Keratinocyte (primary cell): ENCODE data around the gene TPK1. TPM values are rescaled to one million over a fixed set of nuclear protein-coding genes. Genes with fewer than 3 reads are reported as not detected.

Source experiments
- DNase-seq: peaks from one replicate; pipeline ENCODE4 v3.0.0-alpha.2; 2011; ENCODE audit warnings: low read depth, missing footprints, low spot score
- FAIRE-seq: peaks from 2 replicates; lab custom pipeline; 2011; peaks lifted over from hg19 to GRCh38; lab: Jason Lieb, UNC
- H2AFZ ChIP-seq: 2 replicates; pipeline ENCODE4 v1.6.0; 2012; ENCODE audit warnings: low read length, control low read depth, inconsistent platforms; ENCODE audit not compliant: control insufficient read depth
- H3K27ac ChIP-seq: 2 replicates; pipeline ENCODE4 v1.5.1; 2011; ENCODE audit warnings: low read length; ENCODE audit not compliant: control insufficient read depth, insufficient read depth
- H3K27me3 ChIP-seq: 3 replicates; pipeline ENCODE4 v1.6.0; 2011; ENCODE audit warnings: low read length; ENCODE audit not compliant: control insufficient read depth, insufficient read depth; ENCODE audit errors: extremely low read depth
- H3K36me3 ChIP-seq, 2 experiments: 2 replicates in 1 of 2; 3 replicates in 1 of 2; pipeline ENCODE4 v1.5.1; 2011; ENCODE audit warnings: low read length in 2 of 2, mild to moderate bottlenecking in 1 of 2; ENCODE audit not compliant: control insufficient read depth in 2 of 2, insufficient read depth in 2 of 2; ENCODE audit errors: extremely low read depth in 1 of 2
- H3K4me1 ChIP-seq: 3 replicates; pipeline ENCODE4 v1.5.1; 2011; ENCODE audit warnings: low read length; ENCODE audit not compliant: control insufficient read depth, insufficient read depth; ENCODE audit errors: extremely low read depth
- H3K4me2 ChIP-seq: 3 replicates; pipeline ENCODE4 v1.6.0; 2011; ENCODE audit warnings: low read depth, low read length; ENCODE audit not compliant: control insufficient read depth, insufficient read depth; ENCODE audit errors: extremely low read depth
- H3K4me3 ChIP-seq, 3 experiments: fragments of 200-600 bp in 1 of 3; sonication (generic) in 1 of 3; 2 replicates in 2 of 3; 3 replicates in 1 of 3; pipeline ENCODE4 v1.5.1; 2011 to 2016; ENCODE audit warnings: low read length in 3 of 3, mild to moderate bottlenecking in 3 of 3, control low read depth in 2 of 3, inconsistent platforms in 1 of 3, low read depth in 1 of 3, mixed read lengths in 1 of 3, mixed run types in 1 of 3, moderate library complexity in 1 of 3; ENCODE audit not compliant: control insufficient read depth in 2 of 3, insufficient read depth in 2 of 3; ENCODE audit errors: extremely low read depth in 1 of 3
- H3K79me2 ChIP-seq: 2 replicates; pipeline ENCODE4 v1.6.0; 2012; ENCODE audit warnings: low read length; ENCODE audit not compliant: control insufficient read depth, insufficient read depth
- H3K9ac ChIP-seq: 3 replicates; pipeline ENCODE4 v1.6.0; 2011; ENCODE audit warnings: low read length; ENCODE audit not compliant: control insufficient read depth, insufficient read depth; ENCODE audit errors: extremely low read depth
- H3K9me1 ChIP-seq: 3 replicates; pipeline ENCODE4 v1.6.0; 2011; ENCODE audit warnings: low read length; ENCODE audit not compliant: control insufficient read depth, insufficient read depth; ENCODE audit errors: extremely low read depth
- H3K9me3 ChIP-seq: 2 replicates; pipeline ENCODE4 v1.5.1; 2012; ENCODE audit warnings: low read depth, low read length; ENCODE audit not compliant: control insufficient read depth
- H4K20me1 ChIP-seq: 3 replicates; pipeline ENCODE4 v1.6.0; 2011; ENCODE audit warnings: low read length; ENCODE audit not compliant: control insufficient read depth, insufficient read depth; ENCODE audit errors: extremely low read depth
- CTCF ChIP-seq, 3 experiments: IDR thresholded peaks in 1 of 3; conservative IDR thresholded peaks in 1 of 3; optimal IDR thresholded peaks in 1 of 3; 2 replicates in 2 of 3; 3 replicates in 1 of 3; pipeline versions ENCODE3 to v1.5.1; 2011; ENCODE audit warnings: low read length in 3 of 3, mild to moderate bottlenecking in 3 of 3, moderate library complexity in 2 of 3, control low read depth in 1 of 3, inconsistent platforms in 1 of 3; ENCODE audit not compliant: insufficient read depth in 2 of 3; ENCODE audit errors: extremely low read depth in 1 of 3
- EZH2 ChIP-seq: IDR thresholded peaks from one replicate; pipeline ENCODE4 v1.6.1; 2012; ENCODE audit warnings: inconsistent platforms, mild to moderate bottlenecking, low read length, moderate library complexity
- dilution Hi-C: fragments of 300-500 bp; cut with MboI; formaldehyde crosslinking; loops from one replicate; pipeline ENCODE4 v1.7.0; 2020; ENCODE audit warnings: low sequenced_read_pairs; ENCODE audit not compliant: extremely low pct_ligation_motif_present
- polyA plus RNA-seq, 5 experiments: library from polyadenylated mRNA; depleted of rRNA in 3 of 5; stranded (reverse) in 3 of 5; stranded (forward) in 1 of 5; unstranded in 1 of 5; fragments of >200 nt; gene quantifications; 1 replicate in 1 of 5; 2 replicates in 3 of 5; 3 replicates in 1 of 5; pipeline versions ENCODE4 v1.2.1 to v1.2.3, GENCODE V29; 2011 to 2012; ENCODE audit warnings: missing spikeins in 2 of 5, low read depth in 1 of 5, low replicate concordance in 1 of 5

TPK1 gene
- polyA plus RNA-seq, 1 donor (not counting 4 experiments of a cell fraction or from before 2014, with no cell fraction given): 1.9 TPM

DNA sequence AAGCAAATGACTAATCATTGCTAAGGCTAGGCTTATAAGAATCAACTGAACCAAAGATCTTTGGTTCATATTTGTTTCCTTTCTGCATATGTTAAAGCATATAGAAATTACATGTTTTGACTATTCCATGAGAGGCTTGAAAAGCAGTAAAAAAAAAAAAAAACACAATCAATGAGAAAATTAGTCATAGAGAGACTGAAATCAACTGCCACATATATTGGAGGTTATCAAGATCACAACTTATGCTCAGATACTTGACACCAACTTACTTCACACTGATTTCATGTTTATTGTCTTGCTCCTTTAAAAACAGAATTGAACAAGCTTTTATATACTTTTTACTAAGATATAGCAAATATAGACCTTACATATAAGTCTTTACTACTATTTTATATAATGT lies 161.3 kb downstream of the TPK1 start:
- DNase-seq (no peak), FAIRE-seq (no peak)
- Histone ChIP-seq H3K36me3 (no peaks in the 10 kb centered on the region), H3K27ac (no peak overlapping the region), H3K4me3 (no peak overlapping the region), H3K4me1 (no peaks in the 10 kb centered on the region), H2AFZ (no peak overlapping the region), H3K9me1 (no peaks in the 10 kb centered on the region), H3K27me3 (no peaks in the 10 kb centered on the region), H4K20me1 (no peaks in the 10 kb centered on the region), H3K9ac (no peak overlapping the region), H3K9me3 (no peaks in the 10 kb centered on the region), H3K79me2 (no peaks in the 10 kb centered on the region), H3K4me2 (no peak overlapping the region)
- dilution Hi-C loops: no loop called here
- TF ChIP-seq EZH2 (no peak), CTCF (optimal IDR thresholded peaks at IDR 0.05 in 1 of 3, IDR thresholded peaks at IDR 0.05 in 1 of 3, conservative IDR thresholded peaks at IDR 0.05 in 1 of 3; ENCODE audit: extremely low read depth in 1 of 3, insufficient read depth in 2 of 3, low read length in 3 of 3) (no peak)

DNA sequence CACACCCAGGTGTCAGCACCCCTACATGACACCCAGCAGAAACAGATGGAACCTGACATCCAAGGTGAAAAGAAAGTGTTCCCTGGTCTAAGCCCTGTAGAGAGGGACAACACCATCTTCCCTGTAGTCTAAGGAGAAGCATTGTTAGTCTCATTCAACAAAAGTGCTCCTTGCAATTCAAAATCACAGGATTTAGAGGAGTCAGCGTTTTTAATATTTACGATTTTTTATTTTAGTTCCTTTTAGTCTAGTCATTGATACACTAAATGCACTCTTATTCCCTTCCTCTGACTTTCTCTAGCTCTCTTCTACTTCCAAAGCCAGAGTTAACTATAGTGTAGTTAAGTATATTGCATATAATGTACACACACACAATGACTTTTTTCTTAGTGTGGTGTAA lies 163.0 kb downstream of the TPK1 start:
- DNase-seq (no peak), FAIRE-seq (no peak)
- Histone ChIP-seq H3K27ac (no peak overlapping the region), H3K4me2 (no peak overlapping the region), H3K9me3 (no peaks in the 10 kb centered on the region), H3K4me3 (no peak overlapping the region), H3K9ac (no peak overlapping the region), H3K27me3 (no peaks in the 10 kb centered on the region), H3K79me2 (no peaks in the 10 kb centered on the region), H4K20me1 (no peaks in the 10 kb centered on the region), H3K4me1 (no peaks in the 10 kb centered on the region), H2AFZ (no peak overlapping the region), H3K36me3 (no peaks in the 10 kb centered on the region), H3K9me1 (no peaks in the 10 kb centered on the region)
- TF ChIP-seq CTCF (optimal IDR thresholded peaks at IDR 0.05 in 1 of 3, IDR thresholded peaks at IDR 0.05 in 1 of 3, conservative IDR thresholded peaks at IDR 0.05 in 1 of 3; ENCODE audit: extremely low read depth in 1 of 3, insufficient read depth in 2 of 3, low read length in 3 of 3): no peak
- no peak for TF ChIP-seq EZH2
- dilution Hi-C loops: no loop called here
